ENCODE measurements around the gene ELP5.

The ELP5 gene

DNA sequence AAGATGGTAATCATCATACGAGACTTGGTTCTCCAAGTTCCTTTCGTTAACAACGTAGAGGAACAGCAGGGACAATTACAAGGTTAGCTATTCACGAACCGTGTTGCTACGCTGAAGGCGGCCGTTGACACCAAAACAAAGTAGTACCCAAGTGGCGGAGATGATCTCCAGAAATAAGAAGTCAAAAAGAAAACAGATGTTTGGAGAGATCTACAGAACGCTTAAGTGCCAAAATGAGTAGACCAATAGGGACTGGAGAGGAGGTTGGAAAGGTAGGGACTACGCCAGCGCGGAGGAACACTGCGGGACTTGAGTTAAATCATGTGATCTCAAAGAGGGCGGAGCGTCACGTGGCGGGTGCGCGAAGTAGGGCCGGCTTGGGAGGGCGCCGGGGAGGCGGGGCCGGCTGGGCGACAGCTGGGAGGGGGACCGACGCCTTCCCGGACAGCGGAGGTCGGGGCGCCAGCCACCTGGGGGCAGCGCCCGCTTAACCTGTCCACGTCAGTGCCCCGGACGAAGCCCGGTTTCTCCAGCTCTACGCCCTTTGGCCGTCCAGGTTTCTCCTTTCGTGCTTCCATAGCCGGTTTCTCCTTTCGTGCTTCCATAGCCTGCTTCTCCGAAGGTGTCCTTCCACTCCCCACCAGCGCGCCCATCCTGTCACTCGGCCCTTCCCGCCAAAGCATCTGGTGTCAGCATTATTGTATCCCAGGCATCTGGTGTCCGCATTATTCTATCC, 9.1 kb upstream of the ELP5 start:
- H3K27ac ChIP-seq: peak overlapping the region; percentile 98
- no peak for TF ChIP-seq ZFX (IDR thresholded peaks at IDR 0.05; ENCODE audit: borderline replicate concordance)
- TF ChIP-seq, protein P1, sequence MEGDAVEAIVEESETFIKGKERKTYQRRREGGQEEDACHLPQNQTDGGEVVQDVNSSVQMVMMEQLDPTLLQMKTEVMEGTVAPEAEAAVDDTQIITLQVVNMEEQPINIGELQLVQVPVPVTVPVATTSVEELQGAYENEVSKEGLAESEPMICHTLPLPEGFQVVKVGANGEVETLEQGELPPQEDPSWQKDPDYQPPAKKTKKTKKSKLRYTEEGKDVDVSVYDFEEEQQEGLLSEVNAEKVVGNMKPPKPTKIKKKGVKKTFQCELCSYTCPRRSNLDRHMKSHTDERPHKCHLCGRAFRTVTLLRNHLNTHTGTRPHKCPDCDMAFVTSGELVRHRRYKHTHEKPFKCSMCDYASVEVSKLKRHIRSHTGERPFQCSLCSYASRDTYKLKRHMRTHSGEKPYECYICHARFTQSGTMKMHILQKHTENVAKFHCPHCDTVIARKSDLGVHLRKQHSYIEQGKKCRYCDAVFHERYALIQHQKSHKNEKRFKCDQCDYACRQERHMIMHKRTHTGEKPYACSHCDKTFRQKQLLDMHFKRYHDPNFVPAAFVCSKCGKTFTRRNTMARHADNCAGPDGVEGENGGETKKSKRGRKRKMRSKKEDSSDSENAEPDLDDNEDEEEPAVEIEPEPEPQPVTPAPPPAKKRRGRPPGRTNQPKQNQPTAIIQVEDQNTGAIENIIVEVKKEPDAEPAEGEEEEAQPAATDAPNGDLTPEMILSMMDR (IDR thresholded peaks at IDR 0.05): no peak

DNA sequence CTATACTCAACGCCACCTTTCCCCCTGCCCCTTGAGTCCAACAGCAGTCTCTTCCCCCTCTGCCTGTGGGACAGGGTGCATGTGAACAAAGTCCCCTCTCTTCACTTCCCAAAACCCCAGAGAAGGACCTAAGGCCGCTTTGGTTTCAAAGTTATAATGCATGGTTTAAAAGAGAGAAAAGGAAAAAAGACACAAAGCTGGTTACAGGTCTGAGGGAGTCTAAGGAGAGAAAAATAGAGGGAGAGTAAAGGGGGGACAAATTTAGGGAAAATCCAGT, 8.6 kb upstream of the ELP5 start:
- H3K27ac ChIP-seq: peak overlapping the region; percentile 98
- TF ChIP-seq, protein P1 (IDR thresholded peaks at IDR 0.05): no peak
- no peak for TF ChIP-seq ZFX (IDR thresholded peaks at IDR 0.05; ENCODE audit: borderline replicate concordance)

DNA sequence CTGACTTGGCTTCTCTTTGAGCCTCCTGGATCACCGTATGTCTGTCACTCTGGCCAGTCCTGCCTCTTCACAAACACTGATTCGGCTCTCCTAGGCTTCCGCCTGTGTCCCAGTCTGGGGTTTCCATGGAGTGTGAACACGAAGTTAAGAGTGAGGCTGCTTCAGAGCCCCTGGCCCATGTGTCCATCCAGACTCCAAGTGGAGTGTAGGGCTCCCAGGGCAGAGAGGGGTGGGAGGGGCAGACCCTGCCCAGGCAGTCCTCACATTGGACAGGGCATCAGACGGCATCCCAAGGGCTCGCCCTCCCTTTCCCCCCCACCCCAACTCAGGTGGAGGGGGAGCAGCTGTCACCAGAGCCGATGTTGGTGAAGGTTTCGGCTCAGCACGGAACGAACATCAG, 8.2 kb upstream of the ELP5 start:
- peak overlapping the region; percentile 98 for H3K27ac ChIP-seq

DNA sequence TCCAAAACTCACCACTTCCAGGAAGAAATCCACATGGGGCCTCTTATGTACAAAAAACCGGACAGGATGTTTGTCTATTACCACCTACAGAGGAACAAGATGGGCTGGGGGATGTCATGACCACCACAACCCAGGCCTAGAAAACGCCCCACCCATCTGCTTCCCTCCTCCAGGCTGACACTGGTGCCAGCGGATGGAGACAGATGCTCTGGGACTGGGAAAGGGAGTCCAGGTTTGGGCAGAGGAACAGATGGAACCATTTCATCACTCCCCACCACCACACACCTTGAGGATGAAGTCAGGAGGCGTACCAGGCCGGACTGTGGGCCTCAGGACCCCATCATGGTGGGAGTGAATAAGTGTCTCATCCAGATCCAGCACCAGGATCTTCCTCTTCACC, 5.2 kb upstream of the ELP5 start:
- TF ChIP-seq, protein P1 (IDR thresholded peaks at IDR 0.05): no peak
- no peak for TF ChIP-seq ZFX (IDR thresholded peaks at IDR 0.05; ENCODE audit: borderline replicate concordance)
- H3K27ac ChIP-seq: no peak overlapping the region

DNA sequence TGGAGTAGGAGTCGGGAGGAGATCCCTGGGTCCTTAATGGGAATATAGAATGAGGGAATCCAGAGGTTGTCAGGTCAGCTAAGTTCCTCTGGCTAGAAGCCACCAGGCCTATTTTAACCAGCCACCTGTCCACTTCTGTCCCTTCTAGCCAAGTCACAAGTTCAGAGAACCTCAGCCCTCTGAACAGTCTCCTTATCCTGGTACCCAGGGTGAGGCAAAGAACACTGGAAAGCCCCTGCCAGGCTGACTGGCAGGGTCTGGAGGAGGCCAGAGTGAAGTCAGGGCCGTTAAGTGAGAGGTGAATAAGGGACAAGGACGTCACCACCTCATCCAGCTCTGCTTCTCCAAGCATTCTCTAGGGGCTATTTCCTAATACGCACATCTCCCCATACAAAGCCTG, 3.2 kb upstream of the ELP5 start:
- H3K27ac ChIP-seq: peak overlapping the region; percentile 99
- no peak for TF ChIP-seq ZFX (IDR thresholded peaks at IDR 0.05; ENCODE audit: borderline replicate concordance)
- TF ChIP-seq, protein P1 (IDR thresholded peaks at IDR 0.05): no peak

DNA sequence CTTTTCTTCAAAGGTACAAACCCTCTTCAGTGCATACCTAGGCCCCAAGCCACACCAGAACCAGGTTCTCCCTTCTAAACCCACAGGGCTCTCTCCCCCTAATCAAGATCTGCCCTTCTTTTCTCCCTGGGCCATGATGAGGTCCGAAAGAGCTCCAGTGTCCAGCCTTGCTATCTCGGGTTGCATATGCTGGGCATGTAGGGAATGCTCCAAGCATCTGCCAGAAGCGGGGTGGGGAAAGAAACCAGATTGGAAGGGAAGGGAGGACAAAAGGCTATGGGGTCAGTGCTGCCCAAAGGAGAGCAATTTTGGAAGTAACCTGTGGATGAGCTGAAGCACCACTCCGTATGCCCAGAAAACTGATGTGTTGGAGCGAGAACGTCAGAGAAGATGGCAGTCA, 2.8 kb upstream of the ELP5 start:
- no peak for TF ChIP-seq ZFX (IDR thresholded peaks at IDR 0.05; ENCODE audit: borderline replicate concordance)
- TF ChIP-seq, protein P1 (IDR thresholded peaks at IDR 0.05): no peak
- H3K27ac ChIP-seq: peak overlapping the region; percentile 99

DNA sequence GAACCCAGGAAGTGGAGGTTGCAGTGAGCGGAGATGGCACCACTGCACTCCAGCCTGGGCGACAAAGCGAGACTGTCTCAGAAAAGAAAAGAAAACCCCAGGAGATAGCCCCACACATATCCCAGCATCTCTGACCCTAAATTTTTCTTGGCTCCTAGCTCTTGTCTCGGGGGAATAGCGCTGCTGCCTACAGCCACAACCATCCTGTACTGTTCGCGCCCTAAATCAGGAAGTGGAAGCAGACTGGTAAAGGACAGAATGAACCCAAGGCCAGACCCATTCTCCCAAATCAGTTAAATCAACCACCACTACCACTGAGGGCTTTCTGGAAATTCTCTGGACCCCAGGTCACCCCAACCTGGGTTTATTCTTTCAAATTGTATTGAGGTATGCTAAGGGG, 2.2 kb upstream of the ELP5 start:
- TF ChIP-seq, protein P1 (IDR thresholded peaks at IDR 0.05): no peak
- TF ChIP-seq ZFX (IDR thresholded peaks at IDR 0.05; ENCODE audit: borderline replicate concordance): no peak
- peak overlapping the region; percentile 99 for H3K27ac ChIP-seq

Data from 22Rv1 (cell line).